CD4-positive, CD25-positive, alpha-beta regulatory T cell (primary cell): Measurements from ENCODE around the gene HOXC6. TPM values are rescaled to one million over a fixed set of nuclear protein-coding genes. Genes with fewer than 3 reads are reported as not detected.

Source experiments
- ATAC-seq, 2 donors: fragments of 150-1000 bp; cut with Tn5 transposase; one replicate each; pipeline ENCODE4 v1.10.0; 2021; ENCODE audit warnings: low read depth in 2 of 2, moderate number of reproducible peaks in 2 of 2, moderate library complexity in 1 of 2
- DNase-seq, 3 donors: peaks; one replicate each; pipeline versions ENCODE4 v3.0.0 to v3.0.0-alpha.2; 2012 to 2022; ENCODE audit warnings: mixed read lengths in 1 of 3
- H3K27ac ChIP-seq: one replicate; pipeline ENCODE4 v1.7.0; 2013; ENCODE audit warnings: mild to moderate bottlenecking, low read length; ENCODE audit not compliant: insufficient read depth, poor library complexity, severe bottlenecking
- H3K27me3 ChIP-seq: one replicate; pipeline ENCODE4 v1.7.0; 2013; ENCODE audit warnings: low read length; ENCODE audit not compliant: control insufficient read depth, insufficient read depth
- H3K36me3 ChIP-seq: one replicate; pipeline ENCODE4 v1.7.0; 2013; ENCODE audit warnings: mild to moderate bottlenecking, low read length, moderate library complexity; ENCODE audit not compliant: control insufficient read depth, insufficient read depth
- H3K4me1 ChIP-seq: 2 replicates; pipeline ENCODE4 v1.7.0; 2013; ENCODE audit warnings: mild to moderate bottlenecking, low read length; ENCODE audit not compliant: insufficient read depth, control insufficient read depth, poor library complexity, severe bottlenecking
- H3K4me3 ChIP-seq: one replicate; pipeline ENCODE4 v1.7.0; 2013; ENCODE audit warnings: low read depth, mild to moderate bottlenecking, low read length, moderate library complexity
- H3K9me3 ChIP-seq, 2 experiments: 1 replicate in 1 of 2; 2 replicates in 1 of 2; pipeline ENCODE4 v1.7.0; 2013; ENCODE audit warnings: low read length in 2 of 2, mild to moderate bottlenecking in 1 of 2, moderate library complexity in 1 of 2; ENCODE audit not compliant: control insufficient read depth in 2 of 2
- H3K27ac Mint-ChIP-seq, 3 donors: one replicate each; pipeline ENCODE4 v1.8.0; 2020 to 2022; ENCODE audit warnings: mild to moderate bottlenecking in 3 of 3, mixed read lengths in 3 of 3, moderate library complexity in 2 of 3
- H3K27me3 Mint-ChIP-seq: one replicate; pipeline ENCODE4 v1.8.0; 2022; ENCODE audit warnings: mild to moderate bottlenecking, mixed read lengths
- H3K36me3 Mint-ChIP-seq: one replicate; pipeline ENCODE4 v1.8.0; 2020; ENCODE audit warnings: mixed read lengths
- H3K4me1 Mint-ChIP-seq, 4 donors: one replicate each; pipeline ENCODE4 v1.8.0; 2020 to 2022; ENCODE audit warnings: mixed read lengths in 4 of 4, mild to moderate bottlenecking in 1 of 4
- H3K4me3 Mint-ChIP-seq, 4 donors: one replicate each; pipeline ENCODE4 v1.8.0; 2020 to 2022; ENCODE audit warnings: mild to moderate bottlenecking in 4 of 4, mixed read lengths in 4 of 4, moderate library complexity in 3 of 4
- H3K9me3 Mint-ChIP-seq, 7 donors: one replicate each; pipeline ENCODE4 v1.8.0; 2020 to 2022; ENCODE audit warnings: mixed read lengths in 7 of 7, mild to moderate bottlenecking in 3 of 7, moderate library complexity in 2 of 7
- polyA plus RNA-seq, 4 donors: library from polyadenylated mRNA; unstranded; fragments of 300-500 nt; fragmentation: Illumina TruSeq; gene quantifications; one replicate each; pipeline ENCODE4 v1.2.3, GENCODE V29; 2021
- total RNA-seq: library from RNA; stranded (reverse); gene quantifications from one replicate; pipeline ENCODE4 v1.2.3, GENCODE V29; 2022

The HOXC6 gene
- total and polyA plus RNA-seq, 5 donors from 2014 or later: not detected

DNA sequence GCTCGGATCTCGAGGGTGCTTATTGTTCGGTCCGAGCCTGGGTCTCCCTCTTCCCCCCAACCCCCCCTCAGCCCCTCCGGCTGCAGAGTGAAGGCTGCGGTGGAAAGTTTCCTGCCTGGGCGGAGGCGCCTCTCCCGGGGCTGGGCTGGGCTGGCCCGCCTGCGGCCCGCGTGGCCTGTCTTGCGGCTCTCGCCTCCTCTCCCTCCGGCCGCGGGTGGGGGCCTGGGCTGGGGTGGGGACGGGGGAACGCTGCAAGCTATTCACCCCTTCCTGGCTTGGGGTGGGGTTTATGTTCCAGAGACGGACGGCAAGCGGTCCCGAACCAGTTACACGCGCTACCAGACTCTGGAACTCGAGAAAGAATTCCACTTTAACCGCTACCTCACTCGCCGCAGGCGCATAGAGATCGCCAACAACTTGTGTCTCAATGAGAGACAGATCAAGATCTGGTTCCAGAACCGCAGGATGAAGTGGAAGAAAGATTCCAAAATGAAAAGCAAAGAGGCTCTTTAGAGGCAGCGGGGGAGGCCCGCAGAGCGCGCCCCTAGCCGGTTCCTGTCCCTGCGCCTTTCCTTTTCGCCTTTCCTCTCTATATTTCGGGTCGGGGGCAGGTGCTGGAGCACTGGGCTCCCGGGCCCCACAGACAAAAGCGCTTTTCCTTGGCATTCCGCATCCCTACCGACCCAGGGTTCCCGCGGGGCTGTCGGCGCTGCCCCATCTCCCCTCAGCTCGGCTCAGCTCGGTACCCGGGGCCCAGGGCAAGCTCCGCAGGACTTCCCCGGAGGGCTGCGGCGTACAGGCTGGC lies 5.9 kb downstream of the HOXC6 start:
- Mint-ChIP-seq H3K4me3 (peak overlapping the region; percentile 36 to 74 (median 56)), H3K27me3 (peaks cover 97% of the 10 kb centered on the region), H3K9me3 (peaks cover 0 to 10% (median 2%) of the 10 kb centered on the region in 7 donors), H3K36me3 (no peaks in the 10 kb centered on the region), H3K27ac (peak overlapping the region in 1 of 3 donors; percentile 48), H3K4me1 (peaks cover 0 to 29% (median 13%) of the 10 kb centered on the region in 4 donors)
- Histone ChIP-seq H3K4me3 (no peak overlapping the region), H3K27ac (no peak overlapping the region), H3K4me1 (peaks cover 22% of the 10 kb centered on the region), H3K36me3 (no peaks in the 10 kb centered on the region), H3K27me3 (peaks cover 28% of the 10 kb centered on the region), H3K9me3 (peaks cover 8 to 18% of the 10 kb centered on the region in 2 experiments)
- ATAC-seq (no peak), DNase-seq (no peak)

DNA sequence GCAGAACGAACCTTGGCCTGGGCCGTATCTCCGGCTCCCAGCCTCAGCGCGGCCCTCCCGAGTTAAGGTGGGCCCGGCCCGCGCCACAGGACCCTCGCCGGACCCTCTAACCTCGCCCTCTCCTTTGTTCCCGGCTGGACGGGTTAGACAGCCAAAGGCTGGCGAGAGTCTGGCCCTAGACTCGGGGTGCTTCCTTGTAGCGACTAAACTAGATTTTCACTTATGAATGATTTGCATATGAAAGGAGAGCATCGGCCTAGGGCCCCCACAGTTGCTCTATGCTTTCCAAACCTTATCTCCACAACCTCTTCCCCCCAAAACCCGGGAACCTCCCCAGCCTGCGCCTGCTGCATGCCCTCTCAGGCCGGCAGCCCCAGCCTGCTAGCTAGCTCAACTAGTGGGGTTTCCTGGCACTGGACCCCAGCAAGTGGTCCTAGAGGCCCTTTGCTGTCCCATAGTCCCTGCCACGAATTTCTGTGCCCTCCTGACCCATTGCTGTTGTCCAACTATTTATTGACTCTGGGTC lies 6.6 kb downstream of the HOXC6 start:
- H3K27ac Mint-ChIP-seq: peak overlapping the region in 1 of 3 donors; percentile 66

DNA sequence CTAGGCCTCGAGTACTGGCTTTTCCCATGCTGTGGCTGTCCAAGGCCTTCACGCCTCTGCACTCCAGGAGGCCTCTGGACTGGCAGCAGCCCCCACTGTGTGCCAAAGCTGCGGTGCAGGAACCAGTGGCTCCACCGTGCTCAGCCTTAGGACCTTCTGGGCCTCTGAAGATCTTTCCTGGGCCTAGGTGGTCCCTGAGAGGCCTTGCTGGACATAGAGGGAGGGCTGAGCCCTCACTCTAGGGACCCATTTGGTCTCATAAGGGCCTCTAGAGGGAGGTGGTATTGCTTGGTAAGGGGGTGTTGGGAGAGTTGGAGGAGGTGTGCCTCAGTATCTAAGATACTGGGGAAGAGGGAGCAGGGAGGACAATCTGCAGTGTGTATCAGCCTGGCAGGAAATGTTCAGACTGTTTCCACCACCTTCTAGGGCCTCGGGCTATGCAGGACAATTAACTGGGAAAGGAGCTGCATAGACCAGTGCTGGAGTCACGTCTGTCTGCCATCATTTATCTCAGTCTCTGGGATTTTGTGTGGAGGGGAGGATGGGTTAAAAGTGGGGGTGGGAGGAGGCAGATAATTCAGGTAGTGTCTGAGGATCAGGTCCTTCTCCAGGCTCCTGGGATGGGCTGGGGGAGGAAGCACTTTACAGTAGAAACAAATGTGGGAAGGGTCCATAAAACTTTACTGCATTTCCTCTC lies 7.5 kb downstream of the HOXC6 start:
- peaks cover 0 to 10% (median 2%) of the 10 kb centered on the region in 7 donors for H3K9me3 Mint-ChIP-seq
- H3K4me3 Mint-ChIP-seq: peak overlapping the region in 1 of 4 donors; percentile 44
- peaks cover 96% of the 10 kb centered on the region for H3K27me3 Mint-ChIP-seq
- Histone ChIP-seq H3K4me1 (peaks cover 20% of the 10 kb centered on the region), H3K27me3 (peaks cover 32% of the 10 kb centered on the region), H3K27ac (no peak overlapping the region), H3K36me3 (no peaks in the 10 kb centered on the region), H3K4me3 (no peak overlapping the region), H3K9me3 (peaks cover 8 to 18% of the 10 kb centered on the region in 2 experiments)
- H3K4me1 Mint-ChIP-seq: peaks cover 0 to 22% (median 11%) of the 10 kb centered on the region in 4 donors
- no peaks in the 10 kb centered on the region for H3K36me3 Mint-ChIP-seq
- no peak for ATAC-seq
- H3K27ac Mint-ChIP-seq: no peak overlapping the region
- DNase-seq: no peak

More for the DNA sequence above, 6.6 kb downstream of the HOXC6 start:
- Mint-ChIP-seq H3K27me3 (peaks cover 97% of the 10 kb centered on the region), H3K36me3 (no peaks in the 10 kb centered on the region), H3K9me3 (peaks cover 0 to 10% (median 2%) of the 10 kb centered on the region in 7 donors), H3K4me3 (peak overlapping the region in 2 of 4 donors; percentile 31 to 70), H3K4me1 (peaks cover 0 to 24% (median 12%) of the 10 kb centered on the region in 4 donors)
- DNase-seq: no peak
- no peak overlapping the region for H3K4me3 ChIP-seq
- ATAC-seq: no peak
- H3K36me3 ChIP-seq: no peaks in the 10 kb centered on the region
- peaks cover 22% of the 10 kb centered on the region for H3K4me1 ChIP-seq
- H3K9me3 ChIP-seq: peaks cover 8 to 18% of the 10 kb centered on the region in 2 experiments
- peaks cover 26% of the 10 kb centered on the region for H3K27me3 ChIP-seq
- no peak overlapping the region for H3K27ac ChIP-seq

DNA sequence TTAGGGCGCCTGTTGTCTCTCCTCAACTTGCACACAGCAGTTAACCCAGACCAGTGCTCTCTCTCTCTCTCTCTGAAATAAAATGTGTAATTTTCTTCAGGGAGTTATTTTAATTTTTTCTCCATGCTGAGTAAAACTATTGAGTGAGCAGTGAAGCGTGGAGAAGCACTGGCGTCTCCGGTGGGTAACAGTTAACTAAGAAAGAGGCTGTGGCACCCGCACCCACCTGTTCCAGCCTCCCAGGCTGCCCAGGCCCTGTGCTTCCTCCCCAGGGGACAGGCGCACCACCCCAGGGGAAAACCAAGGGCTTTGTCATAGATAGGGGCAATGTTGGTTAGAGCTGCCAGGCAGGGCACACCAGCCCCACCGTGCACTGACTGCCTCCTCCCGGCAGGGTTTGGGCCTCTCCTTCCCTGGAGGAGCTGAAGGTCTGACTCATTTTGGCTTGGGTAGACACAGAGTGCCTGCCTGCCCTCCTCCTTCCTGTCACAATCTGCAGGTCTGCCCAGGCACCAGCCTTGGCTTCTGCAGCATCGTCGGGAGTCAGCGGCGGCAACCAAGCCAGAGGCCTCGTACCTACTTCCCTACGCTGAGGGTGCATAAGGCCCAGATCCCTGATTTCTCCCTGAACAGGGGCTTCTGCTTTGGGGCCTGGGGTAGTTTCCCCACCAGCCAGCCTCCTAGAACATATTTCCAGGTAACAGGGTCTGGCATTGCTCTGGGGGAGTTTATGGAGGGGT lies 8.6 kb downstream of the HOXC6 start:
- peaks cover 8 to 18% of the 10 kb centered on the region in 2 experiments for H3K9me3 ChIP-seq
- H3K27ac ChIP-seq: no peak overlapping the region
- peaks cover 15% of the 10 kb centered on the region for H3K4me1 ChIP-seq
- no peaks in the 10 kb centered on the region for H3K36me3 ChIP-seq
- DNase-seq (no peak), ATAC-seq (peak in 1 of 2 donors; percentile 22)
- H3K4me3 ChIP-seq: no peak overlapping the region
- peaks cover 90% of the 10 kb centered on the region for H3K27me3 Mint-ChIP-seq
- peaks cover 0 to 8% (median 2%) of the 10 kb centered on the region in 7 donors for H3K9me3 Mint-ChIP-seq
- no peak overlapping the region for H3K27ac Mint-ChIP-seq
- H3K36me3 Mint-ChIP-seq: no peaks in the 10 kb centered on the region
- H3K27me3 ChIP-seq: peaks cover 35% of the 10 kb centered on the region
- H3K4me3 Mint-ChIP-seq: no peak overlapping the region
- peaks cover 0 to 18% (median 11%) of the 10 kb centered on the region in 4 donors for H3K4me1 Mint-ChIP-seq

DNA sequence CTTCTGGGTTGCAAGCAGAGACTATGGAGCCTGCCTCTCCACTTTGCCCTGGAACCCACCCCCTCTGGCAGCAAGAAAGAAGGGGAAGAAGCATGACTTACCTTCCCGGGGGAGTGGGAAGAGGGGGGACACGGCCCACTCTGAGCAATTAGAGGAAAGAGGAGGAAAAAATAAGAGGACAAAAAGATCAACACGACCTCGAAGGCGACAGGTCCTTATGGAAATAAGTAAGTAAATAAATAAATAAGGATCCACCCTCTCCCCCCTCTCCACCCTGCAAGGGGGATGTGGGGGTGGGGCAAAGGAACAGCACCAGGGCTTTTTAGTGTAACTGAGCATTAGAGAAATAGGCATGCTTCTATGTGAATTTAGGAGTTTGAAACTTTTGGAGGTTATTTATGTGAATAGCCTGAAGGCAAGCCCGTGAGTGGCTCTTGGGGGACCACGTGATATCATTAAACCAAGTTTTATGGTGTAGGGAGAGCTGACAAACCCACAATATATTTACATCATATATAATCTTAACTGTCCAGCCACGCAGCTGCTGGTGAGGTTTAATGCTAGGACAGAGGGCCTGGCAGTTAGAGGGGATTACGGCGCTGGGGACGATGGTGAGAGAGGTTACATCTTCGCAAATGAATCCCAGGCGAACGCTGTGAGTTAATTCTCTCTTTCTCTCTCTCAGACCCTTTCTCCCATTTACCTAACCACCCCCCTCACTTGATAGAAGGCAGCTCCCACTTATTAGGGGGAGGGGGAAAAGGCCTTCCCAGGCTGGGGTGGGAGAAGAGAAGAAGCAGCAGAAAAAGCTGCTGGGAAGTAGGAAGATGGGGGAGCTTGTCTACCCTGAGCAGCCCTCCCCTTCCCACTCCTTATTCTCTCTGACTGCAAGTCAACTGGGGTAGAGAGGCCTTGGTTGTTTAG lies 9.4 kb downstream of the HOXC6 start:
- Histone ChIP-seq H3K36me3 (no peaks in the 10 kb centered on the region), H3K9me3 (peaks cover 4 to 10% of the 10 kb centered on the region in 2 experiments), H3K27me3 (peaks cover 29% of the 10 kb centered on the region), H3K4me3 (no peak overlapping the region), H3K4me1 (peaks cover 15% of the 10 kb centered on the region), H3K27ac (no peak overlapping the region)
- DNase-seq (no peak), ATAC-seq (no peak)
- Mint-ChIP-seq H3K36me3 (no peaks in the 10 kb centered on the region), H3K4me3 (no peak overlapping the region), H3K4me1 (peaks cover 0 to 17% (median 7%) of the 10 kb centered on the region in 4 donors), H3K27ac (no peak overlapping the region), H3K9me3 (peaks cover 0 to 7% (median 2%) of the 10 kb centered on the region in 7 donors), H3K27me3 (peaks cover 88% of the 10 kb centered on the region)

DNA sequence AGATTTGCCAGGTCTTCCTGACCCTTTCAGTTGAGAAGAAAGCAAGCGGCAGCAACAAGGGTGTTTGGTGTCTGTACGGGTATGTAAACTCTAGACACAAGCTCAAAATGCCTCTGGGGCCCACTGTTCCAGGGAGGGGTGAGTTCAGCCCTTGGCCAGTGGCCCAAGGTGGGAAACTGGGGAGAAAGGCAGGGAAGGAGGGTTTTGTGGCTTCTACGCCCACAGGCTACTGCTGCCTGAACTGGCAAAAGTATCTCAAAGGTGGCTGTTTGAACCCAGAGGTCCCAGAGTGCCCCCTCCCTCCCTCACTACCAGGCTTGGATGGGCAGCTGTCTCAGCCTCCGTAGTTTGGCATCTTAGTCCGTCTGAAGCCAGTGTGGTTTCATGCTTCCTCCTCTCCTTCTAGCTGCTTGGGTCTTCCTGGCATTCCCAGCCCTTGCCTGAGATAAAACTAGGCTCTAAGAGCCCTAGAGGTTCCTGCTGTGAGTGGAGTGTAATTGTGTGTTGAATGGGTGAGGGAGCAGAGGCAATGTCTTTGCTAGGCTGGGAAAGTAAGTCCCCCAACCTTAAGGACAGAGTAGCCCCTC lies 10.1 kb downstream of the HOXC6 start:
- Histone ChIP-seq H3K4me3 (no peak overlapping the region), H3K4me1 (peaks cover 10% of the 10 kb centered on the region), H3K27ac (no peak overlapping the region), H3K36me3 (no peaks in the 10 kb centered on the region), H3K9me3 (peaks cover 0 to 3% of the 10 kb centered on the region in 2 experiments), H3K27me3 (peaks cover 31% of the 10 kb centered on the region)
- Mint-ChIP-seq H3K36me3 (no peaks in the 10 kb centered on the region), H3K9me3 (peaks cover 0 to 4% (median 0%) of the 10 kb centered on the region in 7 donors), H3K4me3 (no peak overlapping the region), H3K4me1 (peaks cover 0 to 11% (median 5%) of the 10 kb centered on the region in 4 donors), H3K27ac (no peak overlapping the region), H3K27me3 (peaks cover 87% of the 10 kb centered on the region)
- no peak for ATAC-seq
- DNase-seq: no peak
